ENCODE data around the gene RND1. TPM values are rescaled to one million over a fixed set of nuclear protein-coding genes. Genes with fewer than 3 reads are reported as not detected.
"Not testable (repeated sequence)": the region's sequence is repeated elsewhere in the genome, so short reads cannot be mapped to it uniquely, and the experiment has no call there.

Gene RND1
- total RNA-seq, 2 donors from 2014 or later: 2.5 to 3.4 TPM

DNA sequence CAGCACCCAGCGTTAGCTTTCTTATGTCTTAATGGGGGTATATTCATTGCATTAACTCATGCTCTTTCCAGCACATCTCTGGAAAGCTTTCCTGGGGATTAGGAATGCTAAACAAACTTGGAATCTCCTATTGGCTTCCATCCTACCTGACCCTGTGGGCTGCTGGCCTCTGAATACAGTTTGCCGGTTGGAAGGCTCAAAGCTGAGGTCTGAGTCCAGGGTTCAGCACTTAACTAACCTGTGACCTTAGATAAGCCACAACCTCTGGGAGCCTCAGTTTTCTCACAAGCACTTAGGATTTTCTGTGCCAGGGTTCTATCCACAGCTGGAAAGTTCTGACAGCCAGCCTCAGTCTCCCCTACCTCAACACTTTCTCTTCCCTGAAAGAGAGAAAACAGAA lies 12.9 kb upstream of the RND1 start:
- no peak overlapping the region for H3K4me3 ChIP-seq
- H3K9me3 ChIP-seq: no peaks in the 10 kb centered on the region
- no peaks in the 10 kb centered on the region for H3K4me1 ChIP-seq
- no peaks in the 10 kb centered on the region for H3K36me3 ChIP-seq
- H3K9ac ChIP-seq (ENCODE audit: low read depth in 2 of 2, low read length in 2 of 2): no peak overlapping the region
- H3K27me3 ChIP-seq: no peaks in the 10 kb centered on the region
- no peak overlapping the region for H3K27ac ChIP-seq
- intact Hi-C loops (cut with DNase I): no loop called here
- TF ChIP-seq, protein P1, sequence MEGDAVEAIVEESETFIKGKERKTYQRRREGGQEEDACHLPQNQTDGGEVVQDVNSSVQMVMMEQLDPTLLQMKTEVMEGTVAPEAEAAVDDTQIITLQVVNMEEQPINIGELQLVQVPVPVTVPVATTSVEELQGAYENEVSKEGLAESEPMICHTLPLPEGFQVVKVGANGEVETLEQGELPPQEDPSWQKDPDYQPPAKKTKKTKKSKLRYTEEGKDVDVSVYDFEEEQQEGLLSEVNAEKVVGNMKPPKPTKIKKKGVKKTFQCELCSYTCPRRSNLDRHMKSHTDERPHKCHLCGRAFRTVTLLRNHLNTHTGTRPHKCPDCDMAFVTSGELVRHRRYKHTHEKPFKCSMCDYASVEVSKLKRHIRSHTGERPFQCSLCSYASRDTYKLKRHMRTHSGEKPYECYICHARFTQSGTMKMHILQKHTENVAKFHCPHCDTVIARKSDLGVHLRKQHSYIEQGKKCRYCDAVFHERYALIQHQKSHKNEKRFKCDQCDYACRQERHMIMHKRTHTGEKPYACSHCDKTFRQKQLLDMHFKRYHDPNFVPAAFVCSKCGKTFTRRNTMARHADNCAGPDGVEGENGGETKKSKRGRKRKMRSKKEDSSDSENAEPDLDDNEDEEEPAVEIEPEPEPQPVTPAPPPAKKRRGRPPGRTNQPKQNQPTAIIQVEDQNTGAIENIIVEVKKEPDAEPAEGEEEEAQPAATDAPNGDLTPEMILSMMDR (IDR thresholded peaks at IDR 0.05): no peak
- no peak for DNase-seq

- Histone ChIP-seq H3K9ac (ENCODE audit: low read depth in 2 of 2, low read length in 2 of 2) (no peak overlapping the region), H3K27me3 (no peaks in the 10 kb centered on the region), H3K27ac (no peak overlapping the region), H3K4me3 (no peak overlapping the region), H3K36me3 (no peaks in the 10 kb centered on the region), H3K4me1 (no peaks in the 10 kb centered on the region), H3K9me3 (no peaks in the 10 kb centered on the region)
- DNase-seq: no peak
- intact Hi-C loops (cut with DNase I): no loop called here
- TF ChIP-seq, protein P1 (IDR thresholded peaks at IDR 0.05): no peak
Measured at GRCh38 chr12:48875944-48876515, 10.4 kb upstream of the RND1 start.

GRCh38 chr12:48873534-48873933 lies 7.9 kb upstream of the RND1 start:
- H3K27me3 ChIP-seq; H3K9ac ChIP-seq (ENCODE audit: low read depth in 2 of 2, low read length in 2 of 2); DNase-seq; H3K9me3 ChIP-seq; H3K4me1 ChIP-seq; intact Hi-C loops (cut with DNase I); H3K4me3 ChIP-seq; H3K27ac ChIP-seq; H3K36me3 ChIP-seq: not testable (repeated sequence)

- Histone ChIP-seq H3K9me3 (no peaks in the 10 kb centered on the region), H3K27me3 (no peaks in the 10 kb centered on the region), H3K4me3 (no peak overlapping the region), H3K27ac (no peak overlapping the region), H3K9ac (ENCODE audit: low read depth in 2 of 2, low read length in 2 of 2) (no peak overlapping the region), H3K36me3 (no peaks in the 10 kb centered on the region), H3K4me1 (no peaks in the 10 kb centered on the region)
- TF ChIP-seq, protein P1 (IDR thresholded peaks at IDR 0.05): no peak
- no peak for DNase-seq
- intact Hi-C loops (cut with DNase I): no loop called here
Measured at GRCh38 chr12:48873096-48873495, 7.4 kb upstream of the RND1 start.

DNA sequence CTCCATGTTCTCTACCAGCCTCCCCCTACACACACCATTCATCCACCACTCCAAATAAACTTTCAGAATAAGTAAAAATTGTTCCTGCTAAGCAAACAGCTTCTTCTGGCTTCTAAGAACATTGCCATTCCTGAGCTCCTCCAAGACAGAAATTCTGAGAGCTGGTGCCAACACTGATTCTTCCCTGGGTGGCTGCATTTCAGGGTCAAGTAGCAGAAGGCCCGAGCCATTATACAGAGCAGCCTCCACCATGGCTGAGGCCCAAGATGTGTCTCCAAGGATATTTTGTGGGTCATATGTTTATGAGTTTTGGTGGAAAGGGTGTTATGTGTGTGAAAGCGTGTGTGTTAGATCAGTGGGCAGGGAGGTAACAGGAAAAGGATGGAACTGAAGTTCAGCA lies 3.5 kb upstream of the RND1 start:
- Histone ChIP-seq H3K9ac (ENCODE audit: low read depth in 2 of 2, low read length in 2 of 2) (no peak overlapping the region), H3K36me3 (no peaks in the 10 kb centered on the region)
- TF ChIP-seq, protein P1 (IDR thresholded peaks at IDR 0.05): no peak

GRCh38 chr12:48868451-48868850 lies 2.8 kb upstream of the RND1 start:
- no peaks in the 10 kb centered on the region for H3K36me3 ChIP-seq
- H3K4me3 ChIP-seq: no peak overlapping the region
- no peak overlapping the region for H3K27ac ChIP-seq
- DNase-seq: no peak
- no peaks in the 10 kb centered on the region for H3K27me3 ChIP-seq
- TF ChIP-seq, protein P1 (IDR thresholded peaks at IDR 0.05): no peak
- no peaks in the 10 kb centered on the region for H3K9me3 ChIP-seq
- intact Hi-C loops (cut with DNase I): no loop called here
- H3K9ac ChIP-seq (ENCODE audit: low read depth in 2 of 2, low read length in 2 of 2): no peak overlapping the region
- no peaks in the 10 kb centered on the region for H3K4me1 ChIP-seq

More for the DNA sequence above, 3.5 kb upstream of the RND1 start:
- Histone ChIP-seq H3K4me3 (no peak overlapping the region), H3K9me3 (no peaks in the 10 kb centered on the region), H3K4me1 (no peaks in the 10 kb centered on the region), H3K27me3 (no peaks in the 10 kb centered on the region), H3K27ac (no peak overlapping the region)
- intact Hi-C loops (cut with DNase I): no loop called here
- DNase-seq: no peak
